Pancreas (tissue), 10 donors: ENCODE measurements around the gene EFNA5. TPM values are rescaled to one million over a fixed set of nuclear protein-coding genes. Genes with fewer than 3 reads are reported as not detected.
A peak's percentile ranks its signal among the peaks of the same experiment; 100 is the strongest.

Source experiments
- ATAC-seq, 4 donors: fragments of 200-7000 bp; cut with Tn5 transposase; one replicate each; pipeline versions ENCODE4 v1.8.0 to v1.9.1; 2020; ENCODE audit warnings: mild to moderate bottlenecking in 4 of 4, moderate library complexity in 4 of 4
- DNase-seq, 6 donors: peaks; one replicate each; pipeline ENCODE4 v3.0.0-alpha.2; 2020
- FAIRE-seq: peaks from 2 replicates; lab custom pipeline; 2012; peaks lifted over from hg19 to GRCh38; lab: Jason Lieb, UNC
- H3K27ac ChIP-seq, 4 donors: fragments of 200-600 bp; sonication (generic); 1 replicate in 3 of 4; 2 replicates in 1 of 4; pipeline versions ENCODE4 v1.5.0 to v1.8.0; 2020
- H3K27me3 ChIP-seq, 4 donors: fragments of 200-600 bp; one replicate each; pipeline ENCODE4 v1.8.0; 2021
- H3K36me3 ChIP-seq, 3 donors: fragments of 200-600 bp; sonication (generic) in 1 of 3; one replicate each; pipeline versions ENCODE4 v1.5.0 to v1.8.0; 2020 to 2021
- H3K4me1 ChIP-seq, 3 donors: fragments of 200-600 bp; one replicate each; pipeline ENCODE4 v1.8.0; 2021
- H3K4me3 ChIP-seq, 4 donors: fragments of 200-600 bp; sonication (generic) in 2 of 4; one replicate each; pipeline versions ENCODE4 v1.5.0 to v1.8.0; 2020 to 2021
- H3K9me3 ChIP-seq, 4 donors: fragments of 200-600 bp; one replicate each; pipeline ENCODE4 v1.8.0; 2021
- CTCF ChIP-seq, 4 donors: fragments of 200-600 bp; sonication (generic) in 3 of 4; IDR thresholded peaks; one replicate each; pipeline versions ENCODE4 v1.5.0 to v1.8.0; 2021; ENCODE audit warnings: antibody characterized with exemption in 4 of 4
- WGBS, 2 donors: extraction: QIAGEN DNeasy Blood & Tissue Kit; methylation state at CpG; one replicate each; pipeline ENCODE4 v1.1.7; 2013; 5-methylcytosine and 5-hydroxymethylcytosine counted together
- intact Hi-C, 3 donors: fragments of 100-400 bp; cut with DNase I; formaldehyde crosslinking; loops; one replicate each; pipeline versions ENCODE4 v1.11.1 to v1.14.2; 2022
- polyA plus RNA-seq, 2 donors: library from polyadenylated mRNA; stranded (reverse); fragments of 200-250 nt; gene quantifications; one replicate each; pipeline ENCODE4 v1.2.3, GENCODE V29; 2013
- total RNA-seq, 6 donors: library from RNA; stranded (reverse); fragmentation: NEBNext Ultra II Directional in 4 of 6; extraction: Animal tissue kit (Norgen Biotek cat#: 25700) in 4 of 6; gene quantifications; one replicate each; pipeline versions ENCODE4 v1.2.1 to v1.2.4, GENCODE V29; 2021 to 2023
- donor health status: healthy with polysubstance abuse.
- donor health status: DM: no; HTN: no; CAD: no; lungs with moderate emphysema.
- donor health status: DM: no; HTN: no; CAD: no.
- donor health status: control.
- donor health status: control.
- donor health status: Bipolar disorder and iron deficiency.
- donor health status: DM: yes; HTN: yes; CAD: no.
- donor health status: DM: no; HTN: no; CAD: no.
- donor health status: DM: no; HTN: no; CAD: no.
- donor health status: DM: yes; HTN: yes; CAD: no.

Gene EFNA5
- total and polyA plus RNA-seq, 8 donors: 0.23 to 3.8 (median 2.1) TPM

GRCh38 chr5:107675201-107675600, 4.5 kb upstream of the EFNA5 start:
- WGBS, 2 donors: 57 to 59% methylated on average over 9 of the region's 9 CpGs
- Histone ChIP-seq H3K4me1 (peaks cover 0 to 2% (median 0%) of the 10 kb centered on the region in 3 donors), H3K36me3 (no peaks in the 10 kb centered on the region), H3K27ac (no peak overlapping the region), H3K27me3 (peaks cover 0 to 29% (median 0%) of the 10 kb centered on the region in 4 donors), H3K9me3 (no peaks in the 10 kb centered on the region), H3K4me3 (no peak overlapping the region)
- ATAC-seq (no peak), FAIRE-seq (no peak), DNase-seq (no peak)
- TF ChIP-seq CTCF (IDR thresholded peaks at IDR 0.05): no peak
- intact Hi-C loops: no loop called here

- WGBS, 2 donors: 68 to 77% methylated on average over 4 of the region's 4 CpGs
- peaks cover 0 to 5% (median 4%) of the 10 kb centered on the region in 3 donors for H3K4me1 ChIP-seq
- no peak for TF ChIP-seq CTCF (IDR thresholded peaks at IDR 0.05)
- peaks cover 0 to 29% (median 0%) of the 10 kb centered on the region in 4 donors for H3K27me3 ChIP-seq
- no peak for FAIRE-seq
- no peak for DNase-seq
- intact Hi-C loops: no loop called here
- no peak overlapping the region for H3K27ac ChIP-seq
- no peak for ATAC-seq
- no peak overlapping the region for H3K4me3 ChIP-seq
- H3K9me3 ChIP-seq: no peaks in the 10 kb centered on the region
- H3K36me3 ChIP-seq: no peaks in the 10 kb centered on the region
Observed at GRCh38 chr5:107674655-107675054, 3.9 kb upstream of the EFNA5 start.

- H3K4me3 ChIP-seq: peak overlapping the region; percentile 11 to 54 (median 28)
- H3K4me1 ChIP-seq: peaks cover 0 to 9% (median 8%) of the 10 kb centered on the region in 3 donors
- peak; percentile 69 for FAIRE-seq
- TF ChIP-seq CTCF (IDR thresholded peaks at IDR 0.05): peak; percentile 80 to 92 (median 90)
- ATAC-seq: peak; percentile 78 to 83 (median 82)
- WGBS, 2 donors: 1% methylated on average over 32 of the region's 32 CpGs
- no peaks in the 10 kb centered on the region for H3K36me3 ChIP-seq
- peak; percentile 79 to 92 (median 88) for DNase-seq
- peak overlapping the region in 2 of 4 donors; percentile 14 to 48 for H3K27ac ChIP-seq
- H3K9me3 ChIP-seq: no peaks in the 10 kb centered on the region
- intact Hi-C loops: no loop called here
- H3K27me3 ChIP-seq: peaks cover 0 to 36% (median 0%) of the 10 kb centered on the region in 4 donors
Observed at GRCh38 chr5:107673368-107674136, 2.8 kb upstream of the EFNA5 start.

GRCh38 chr5:107673039-107673367, 2.3 kb upstream of the EFNA5 start:
- DNase-seq (no peak), ATAC-seq (peak in 2 of 4 donors; percentile 1 to 2), FAIRE-seq (no peak)
- H3K9me3 ChIP-seq: no peaks in the 10 kb centered on the region
- H3K27ac ChIP-seq: peak overlapping the region in 2 of 4 donors; percentile 14 to 48
- H3K4me1 ChIP-seq: peaks cover 0 to 9% (median 8%) of the 10 kb centered on the region in 3 donors
- intact Hi-C loops: no loop called here
- H3K27me3 ChIP-seq: peaks cover 0 to 36% (median 0%) of the 10 kb centered on the region in 4 donors
- TF ChIP-seq CTCF (IDR thresholded peaks at IDR 0.05): no peak
- WGBS, 2 donors: 0 to 1% methylated on average over 11 of the region's 11 CpGs
- no peaks in the 10 kb centered on the region for H3K36me3 ChIP-seq
- H3K4me3 ChIP-seq: peak overlapping the region; percentile 11 to 54 (median 28)
